GM12873 (cell line): Measurements from ENCODE around the gene LFNG.

Experiments used
- TF ChIP-seq, protein P1 (sequence below): IDR thresholded peaks from 2 replicates; pipeline ENCODE4 v1.5.1; 2012; ENCODE audit warnings: low read depth, mild to moderate bottlenecking, moderate library complexity, low read length, control low read depth; ENCODE audit not compliant: insufficient read depth; ENCODE audit errors: missing control alignments

The LFNG gene

DNA sequence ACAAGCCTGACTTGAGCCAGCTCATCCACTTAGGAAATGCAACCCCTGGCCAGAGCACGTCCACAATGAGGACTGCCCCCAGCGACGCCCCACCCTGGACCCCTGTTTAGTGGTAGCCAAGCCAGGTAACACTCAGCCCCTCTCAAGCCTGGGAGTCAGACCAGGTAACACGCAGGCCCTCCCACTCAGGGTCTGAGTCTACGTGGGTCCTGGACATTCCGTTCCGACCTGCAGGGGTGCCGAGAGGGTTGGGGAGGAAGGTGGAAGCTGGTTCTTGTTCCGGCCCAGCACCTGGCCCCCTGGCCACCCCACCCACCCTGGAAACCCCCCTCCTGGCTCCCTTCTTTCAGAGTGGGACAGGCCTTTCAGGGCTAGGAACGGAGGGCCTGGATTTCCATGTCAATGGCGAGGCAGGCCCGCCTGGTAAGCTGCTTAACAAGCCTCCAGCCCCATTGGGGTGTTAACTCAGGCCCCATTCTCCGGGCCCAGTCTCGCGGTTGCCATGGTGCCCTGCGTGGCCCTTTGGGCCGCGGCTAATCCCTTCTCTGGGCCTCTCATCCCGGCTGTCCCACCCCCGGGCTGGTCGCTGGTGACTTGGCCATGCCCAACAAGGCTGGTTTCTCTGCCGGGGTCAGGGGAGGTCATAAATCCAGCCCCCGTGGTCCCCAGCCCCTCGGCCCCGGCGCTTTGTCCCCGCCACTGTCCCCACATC lies 19.7 kb upstream of the LFNG start:
- TF ChIP-seq, protein P1, sequence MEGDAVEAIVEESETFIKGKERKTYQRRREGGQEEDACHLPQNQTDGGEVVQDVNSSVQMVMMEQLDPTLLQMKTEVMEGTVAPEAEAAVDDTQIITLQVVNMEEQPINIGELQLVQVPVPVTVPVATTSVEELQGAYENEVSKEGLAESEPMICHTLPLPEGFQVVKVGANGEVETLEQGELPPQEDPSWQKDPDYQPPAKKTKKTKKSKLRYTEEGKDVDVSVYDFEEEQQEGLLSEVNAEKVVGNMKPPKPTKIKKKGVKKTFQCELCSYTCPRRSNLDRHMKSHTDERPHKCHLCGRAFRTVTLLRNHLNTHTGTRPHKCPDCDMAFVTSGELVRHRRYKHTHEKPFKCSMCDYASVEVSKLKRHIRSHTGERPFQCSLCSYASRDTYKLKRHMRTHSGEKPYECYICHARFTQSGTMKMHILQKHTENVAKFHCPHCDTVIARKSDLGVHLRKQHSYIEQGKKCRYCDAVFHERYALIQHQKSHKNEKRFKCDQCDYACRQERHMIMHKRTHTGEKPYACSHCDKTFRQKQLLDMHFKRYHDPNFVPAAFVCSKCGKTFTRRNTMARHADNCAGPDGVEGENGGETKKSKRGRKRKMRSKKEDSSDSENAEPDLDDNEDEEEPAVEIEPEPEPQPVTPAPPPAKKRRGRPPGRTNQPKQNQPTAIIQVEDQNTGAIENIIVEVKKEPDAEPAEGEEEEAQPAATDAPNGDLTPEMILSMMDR, result no peak

DNA sequence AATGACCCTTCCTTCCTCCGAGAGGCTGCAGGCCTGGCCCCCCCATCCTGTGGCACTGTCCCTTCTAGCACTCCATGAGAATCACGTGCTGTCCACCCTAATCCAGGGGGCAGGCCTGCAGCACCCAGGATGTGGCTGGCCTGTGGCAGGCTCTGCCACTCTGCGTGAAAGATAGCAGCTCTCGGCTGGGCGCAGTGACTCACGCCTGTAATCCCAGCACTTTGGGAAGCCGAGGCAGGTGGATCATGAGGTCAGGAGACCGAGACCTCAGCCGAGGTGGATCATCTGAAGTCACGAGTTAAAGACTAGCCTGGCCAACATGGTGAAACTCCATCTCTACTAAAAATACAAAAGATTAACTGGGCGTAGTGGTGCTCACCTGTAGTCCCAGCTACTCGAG lies 18.9 kb upstream of the LFNG start:
- TF ChIP-seq, protein P1, result no peak

DNA sequence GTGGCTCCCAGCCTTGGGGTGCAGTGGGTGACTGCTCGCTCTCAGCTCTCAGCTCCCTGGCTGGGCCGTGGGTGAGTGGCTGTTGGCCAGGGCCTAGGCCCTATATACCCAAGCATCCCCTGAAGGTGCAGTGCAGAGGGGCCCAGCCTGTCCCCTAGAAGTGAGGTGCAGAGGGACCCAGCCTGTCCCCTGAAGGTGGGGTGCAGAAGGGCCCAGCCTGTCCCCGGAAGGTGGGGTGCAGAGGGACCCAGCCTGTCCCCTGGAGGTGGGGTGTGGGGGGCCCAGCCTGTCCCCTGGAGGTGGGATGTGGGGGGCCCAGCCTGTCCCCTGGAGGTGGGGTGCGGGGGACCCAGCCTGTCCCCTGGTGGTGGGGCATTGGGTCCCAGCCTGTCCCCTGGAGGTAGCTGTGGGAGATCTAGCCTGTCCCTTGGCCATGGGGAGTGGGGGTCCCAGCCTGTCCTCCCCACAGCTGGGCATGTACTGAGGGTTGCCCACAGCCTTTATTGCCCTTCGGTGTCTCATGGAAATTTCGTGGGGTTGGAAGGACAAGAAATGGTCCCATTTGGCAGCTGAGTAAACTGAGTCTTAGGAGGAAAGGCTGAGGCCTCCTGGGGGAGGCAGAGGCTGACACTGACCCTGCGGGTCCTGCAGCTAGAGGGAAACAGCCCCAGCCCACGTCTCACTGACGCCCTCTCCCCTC lies 17.5 kb upstream of the LFNG start:
- TF ChIP-seq, protein P1, result no peak

DNA sequence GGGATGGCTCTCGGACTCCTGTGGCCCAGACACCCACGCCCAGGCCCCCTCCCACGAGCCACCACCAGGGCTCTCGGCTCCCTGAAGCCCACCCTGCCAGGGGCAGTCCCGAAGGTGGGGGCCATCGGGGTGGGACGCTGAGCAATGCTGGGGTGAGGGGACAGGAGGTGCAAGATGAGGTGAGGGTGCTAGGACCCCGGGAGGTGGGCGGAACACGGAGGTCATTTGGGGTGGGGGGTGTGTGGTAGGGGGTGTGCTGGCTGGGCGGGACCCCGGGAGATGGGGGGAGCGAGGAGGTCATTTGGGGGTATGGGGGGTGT lies 17.0 kb upstream of the LFNG start:
- TF ChIP-seq, protein P1, result no peak

DNA sequence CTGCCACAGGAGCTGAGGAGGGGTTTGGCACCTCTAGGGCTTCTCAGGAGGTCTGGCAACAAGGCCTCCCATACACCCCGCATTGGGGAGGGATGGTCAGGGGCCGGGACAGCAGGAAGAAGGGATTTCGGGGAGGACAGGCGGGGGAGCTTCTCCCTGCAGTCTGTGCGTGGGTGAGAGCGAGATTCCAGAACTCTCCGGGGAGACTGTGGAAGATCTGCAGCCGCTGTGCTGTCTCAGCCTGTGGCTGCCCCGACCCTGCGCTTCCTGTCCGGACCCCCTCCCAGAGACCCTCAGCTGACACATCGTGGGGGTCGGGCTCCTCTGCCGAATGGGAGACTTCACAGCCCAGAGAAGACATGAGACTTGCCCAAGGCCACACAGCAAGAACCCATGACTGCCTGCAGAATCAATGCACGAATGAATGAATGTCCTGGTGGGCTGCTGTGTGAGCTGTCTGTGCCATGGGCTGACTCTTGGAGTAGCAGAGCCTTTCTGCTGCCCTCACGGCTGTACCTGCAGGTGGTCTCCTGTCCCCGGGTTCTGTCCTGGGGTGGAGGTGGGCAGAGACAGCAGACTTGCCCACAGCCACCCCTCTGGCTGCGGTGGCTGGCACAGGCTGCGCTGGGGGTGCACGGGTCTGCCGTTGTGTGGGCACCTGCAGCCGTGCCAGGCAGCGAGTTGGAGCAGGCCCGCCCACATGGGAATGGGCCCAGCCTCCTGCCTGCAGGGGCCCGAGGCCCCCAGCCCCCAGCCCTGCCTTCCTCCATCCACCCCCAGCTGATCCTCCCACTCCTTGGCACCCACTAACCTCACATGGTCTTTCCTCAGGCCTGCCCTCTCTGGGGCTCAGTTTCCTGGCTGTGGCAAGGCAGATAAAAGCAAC lies 16.3 kb upstream of the LFNG start:
- TF ChIP-seq, protein P1, result no peak

DNA sequence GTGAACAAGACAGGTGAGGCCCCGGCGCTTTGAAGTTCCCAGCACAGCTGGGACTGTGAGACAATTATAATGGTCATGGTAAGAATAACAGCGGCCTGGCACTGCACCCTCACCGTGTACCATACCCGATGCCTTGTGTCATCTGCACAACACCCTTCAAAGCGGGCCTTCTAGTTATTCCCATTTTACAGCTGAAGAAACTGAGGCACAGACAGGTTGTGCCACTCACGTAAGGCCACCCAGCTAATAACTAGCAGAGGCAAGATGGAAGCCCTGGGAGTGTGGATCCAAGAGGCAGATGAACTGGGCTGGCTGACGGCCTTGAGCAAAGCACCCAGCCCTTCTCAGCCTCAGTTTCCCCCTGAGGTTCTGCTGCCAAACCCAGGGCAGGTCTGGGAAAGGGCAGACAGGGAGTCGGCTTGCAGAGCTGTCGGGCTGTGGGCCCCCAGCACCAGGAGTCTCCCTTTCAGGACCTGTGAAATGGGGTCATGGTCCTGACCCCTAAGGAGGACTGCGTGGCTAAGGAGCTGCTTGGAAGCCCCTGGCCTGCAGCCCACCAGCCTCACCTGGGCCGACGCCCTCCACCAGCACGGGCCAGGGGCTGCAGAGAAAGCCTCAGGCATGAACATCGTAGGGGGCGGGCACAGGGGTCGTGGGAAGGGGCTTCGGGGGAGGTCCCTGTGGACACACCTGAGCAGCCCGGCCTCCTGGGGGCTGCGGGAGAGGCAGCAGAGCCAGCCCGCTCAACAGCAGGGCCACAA lies 15.3 kb upstream of the LFNG start:
- TF ChIP-seq, protein P1, result no peak

DNA sequence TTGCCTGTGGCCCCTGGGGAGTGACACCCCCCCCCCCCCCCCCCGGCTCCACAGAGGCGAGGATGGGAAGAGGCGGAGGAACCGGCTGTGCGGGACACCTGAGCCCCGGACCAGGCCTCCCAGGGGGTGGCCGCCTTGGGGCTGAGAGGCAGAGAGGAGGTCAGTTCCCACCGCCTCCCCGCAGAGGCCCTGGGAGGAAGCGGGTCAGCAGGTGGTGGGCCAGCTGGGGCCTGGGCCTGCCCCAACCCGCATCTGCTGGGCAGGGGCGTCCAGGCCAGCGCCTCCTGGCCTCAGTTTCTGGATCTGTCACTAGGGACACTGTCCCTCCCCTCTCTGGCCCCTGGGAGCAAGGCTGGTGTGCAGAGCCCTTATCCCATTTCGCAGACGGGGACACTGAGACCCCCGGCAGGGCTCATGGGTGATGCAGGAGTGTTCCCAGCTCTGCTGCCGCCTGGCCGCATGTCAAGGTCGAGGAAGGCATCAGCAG lies 14.6 kb upstream of the LFNG start:
- TF ChIP-seq, protein P1, result no peak
